GM12878 (cell line): ENCODE data around the gene NANOS2. TPM values are rescaled to one million over a fixed set of nuclear protein-coding genes. Genes with fewer than 3 reads are reported as not detected.

ENCODE experiments used
- ATAC-seq: fragments of 200-7000 bp; cut with Tn5 transposase; 3 replicates; pipeline ENCODE4 v1.9.1; 2020; ENCODE audit warnings: mild to moderate bottlenecking, moderate library complexity
- BruUV-seq: library from RNA; stranded (reverse); fragments of 400-500 nt; replicated peaks from 2 replicates; lab custom pipeline; 2021; lab: Mats Ljungman, UMichigan
- CTCF ChIA-PET: fragments of 300-600 bp; sonication (Branson Sonifier 250); formaldehyde crosslinking; extraction: SDS; loops from one replicate; lab custom pipeline; 2021; ENCODE audit warnings: inconsistent platforms; lab: Yijun Ruan, JAX
- POLR2A ChIA-PET: fragments of 350-600 bp; formaldehyde crosslinking; extraction: SDS; loops from one replicate; lab custom pipeline; 2021; ENCODE audit warnings: inconsistent platforms; lab: Charles Lee
- RAD21 ChIA-PET: fragments of 300-600 bp; sonication (Branson Sonifier 250); formaldehyde crosslinking; loops from one replicate; lab custom pipeline; 2023; ENCODE audit warnings: antibody characterized with exemption; ENCODE audit not compliant: unreplicated experiment; lab: Charles Lee
- SMC1A ChIA-PET: fragments of 300-600 bp; sonication (Branson Sonifier 250); formaldehyde crosslinking; loops from one replicate; lab custom pipeline; 2023; ENCODE audit not compliant: unreplicated experiment, uncharacterized antibody; lab: Charles Lee
- DNase-seq: peaks from one replicate; pipeline ENCODE4 v3.0.0-alpha.2; 2011; ENCODE audit warnings: low read depth, low spot score
- FAIRE-seq: peaks from 3 replicates; lab custom pipeline; 2011; peaks lifted over from hg19 to GRCh38; lab: Jason Lieb, UNC
- H2AFZ ChIP-seq: 2 replicates; pipeline ENCODE4 v1.6.0; 2011; ENCODE audit warnings: low read depth, low read length, control low read depth; ENCODE audit not compliant: control insufficient read depth
- H3K27ac ChIP-seq: 2 replicates; pipeline ENCODE4 v1.5.1; 2011; ENCODE audit warnings: control low read depth; ENCODE audit not compliant: control insufficient read depth, insufficient read depth
- H3K27me3 ChIP-seq, 2 experiments: replicated peaks in 1 of 2; 2 replicates each; pipeline versions ENCODE4 v1.6.0 to v1.6.1; 2011; ENCODE audit warnings: low read length in 1 of 2; ENCODE audit not compliant: control insufficient read depth in 2 of 2, insufficient read depth in 2 of 2
- H3K36me3 ChIP-seq, 2 experiments: 2 replicates each; pipeline ENCODE4 v1.5.1; 2011; ENCODE audit warnings: low read length in 1 of 2; ENCODE audit not compliant: control insufficient read depth in 2 of 2, insufficient read depth in 2 of 2
- H3K4me1 ChIP-seq: 2 replicates; pipeline ENCODE4 v1.6.1; 2011; ENCODE audit warnings: mild to moderate bottlenecking, low read length, moderate library complexity, mixed read lengths; ENCODE audit not compliant: control insufficient read depth, insufficient read depth
- H3K4me2 ChIP-seq: 2 replicates; pipeline ENCODE4 v1.6.0; 2011; ENCODE audit warnings: control low read depth; ENCODE audit not compliant: control insufficient read depth, insufficient read depth
- H3K4me3 ChIP-seq: fragments of 200-600 bp; sonication (generic); 2 replicates; pipeline ENCODE4 v1.5.1; 2016
- H3K79me2 ChIP-seq: 2 replicates; pipeline ENCODE4 v1.6.0; 2011; ENCODE audit warnings: low read length; ENCODE audit not compliant: control insufficient read depth, insufficient read depth
- H3K9ac ChIP-seq: 2 replicates; pipeline ENCODE4 v1.8.0; 2011; ENCODE audit warnings: low read length, control low read depth, mixed read lengths; ENCODE audit not compliant: control insufficient read depth, insufficient read depth
- H3K9me3 ChIP-seq: replicated peaks from 3 replicates; pipeline ENCODE4 v1.5.1; 2011; ENCODE audit warnings: mild to moderate bottlenecking, low read length; ENCODE audit not compliant: control insufficient read depth, insufficient read depth
- H4K20me1 ChIP-seq: 2 replicates; pipeline ENCODE4 v1.6.0; 2011; ENCODE audit not compliant: control insufficient read depth, insufficient read depth
- BACH1 ChIP-seq: fragments of 450-650 bp; IDR thresholded peaks from 2 replicates; pipeline ENCODE4 v1.6.1; 2017; ENCODE audit warnings: mild to moderate bottlenecking, borderline replicate concordance
- BHLHE40 ChIP-seq, 2 experiments: fragments of 450-650 bp in 1 of 2; IDR thresholded peaks; 2 replicates each; pipeline ENCODE4 v1.6.1; 2011 to 2017; ENCODE audit warnings: low read depth in 2 of 2, borderline replicate concordance in 1 of 2, improper control_type of control experiment in 1 of 2, low read length in 1 of 2, mild to moderate bottlenecking in 1 of 2
- BRCA1 ChIP-seq: IDR thresholded peaks from 2 replicates; pipeline ENCODE4 v1.6.1; 2011; ENCODE audit warnings: low read depth, low read length, improper control_type of control experiment
- CEBPB ChIP-seq, 2 experiments: fragments of 150-350 bp in 1 of 2; IDR thresholded peaks; 2 replicates each; pipeline ENCODE4 v1.6.1; 2012 to 2014; ENCODE audit warnings: low read depth in 2 of 2, low read length in 2 of 2, borderline replicate concordance in 1 of 2, inconsistent platforms in 1 of 2
- DPF2 ChIP-seq: fragments of 450-650 bp; IDR thresholded peaks from 2 replicates; pipeline ENCODE4 v1.6.1; 2017; ENCODE audit warnings: mild to moderate bottlenecking
- EP300 ChIP-seq, 2 experiments: fragments of 150-350 bp in 1 of 2; IDR thresholded peaks; 2 replicates each; pipeline ENCODE4 v1.6.1; 2011 to 2012; ENCODE audit warnings: low read depth in 2 of 2, low read length in 2 of 2, borderline replicate concordance in 1 of 2, improper control_type of control experiment in 1 of 2, inconsistent platforms in 1 of 2; ENCODE audit not compliant: control insufficient read depth in 1 of 2
- GATAD2B ChIP-seq: fragments of 450-650 bp; conservative IDR thresholded peaks from 2 replicates; pipeline ENCODE4 v1.6.1; 2017; ENCODE audit warnings: low read depth, mild to moderate bottlenecking, moderate library complexity
- IKZF1 ChIP-seq: fragments of 450-650 bp; conservative IDR thresholded peaks from 2 replicates; pipeline ENCODE4 v1.6.1; 2017; ENCODE audit warnings: antibody characterized with exemption, mild to moderate bottlenecking
- LARP7 ChIP-seq: fragments of 450-650 bp; IDR thresholded peaks from 2 replicates; pipeline ENCODE4 v1.6.1; 2017; ENCODE audit warnings: mild to moderate bottlenecking
- NBN ChIP-seq: fragments of 450-650 bp; IDR thresholded peaks from 2 replicates; pipeline ENCODE4 v1.6.1; 2016
- PML ChIP-seq: IDR thresholded peaks from 2 replicates; pipeline ENCODE4 v1.6.1; 2012; ENCODE audit warnings: low read length, inconsistent platforms
- POLR2A ChIP-seq: IDR thresholded peaks from 2 replicates; pipeline ENCODE4 v1.6.1; 2011; ENCODE audit warnings: low read depth, mild to moderate bottlenecking, low read length
- POLR2AphosphoS5 ChIP-seq: IDR thresholded peaks from 2 replicates; pipeline ENCODE4 v1.6.1; 2011; ENCODE audit warnings: mild to moderate bottlenecking, low read length, inconsistent platforms
- SMAD1 ChIP-seq: fragments of 450-650 bp; IDR thresholded peaks from 2 replicates; pipeline ENCODE4 v1.6.1; 2018; ENCODE audit warnings: mild to moderate bottlenecking, low read depth; ENCODE audit not compliant: partially characterized antibody
- WGBS: methylation state at CpG from one replicate; pipeline ENCODE4 v1.1.6; 2016; ENCODE audit warnings: low lambda C conversion rate; ENCODE audit not compliant: insufficient replicate concordance, insufficient coverage; ENCODE audit errors: missing lambda C conversion rate; 5-methylcytosine and 5-hydroxymethylcytosine counted together
- in situ Hi-C: fragments of 300-500 bp; cut with MboI; formaldehyde crosslinking; loops from 9 replicates; pipeline ENCODE4 v1.14.3; 2018; ENCODE audit warnings: mixed read lengths
- intact Hi-C: fragments of 100-400 bp; cut with micrococcal nuclease; formaldehyde crosslinking; loops from one replicate; pipeline ENCODE4 v1.14.2; 2022; ENCODE audit not compliant: unreplicated experiment
- polyA plus RNA-seq, 11 experiments: library from polyadenylated mRNA; depleted of rRNA in 4 of 11; unstranded in 6 of 11; stranded (reverse) in 5 of 11; fragments of >200 nt; fragmentation: Nextera tagmentation in 4 of 11; fragmentation: Illumina TruSeq in 1 of 11; extraction: Ambion mirVana in 4 of 11; extraction: Trizol in 1 of 11; gene quantifications; 1 replicate in 1 of 11; 2 replicates in 10 of 11; pipeline versions ENCODE4 v1.2.1 to v1.2.3, GENCODE V29; 2011 to 2016; ENCODE audit warnings: inconsistent platforms in 2 of 11, missing spikeins in 2 of 11, low read depth in 1 of 11
- total RNA-seq, 4 experiments: library from RNA; depleted of rRNA in 3 of 4; stranded (reverse); fragments of >200 nt in 3 of 4; fragmentation: Illumina TruSeq in 1 of 4; extraction: Trizol in 1 of 4; gene quantifications; 2 replicates each; pipeline versions ENCODE4 v1.2.1 to v1.2.3, GENCODE V29; 2013 to 2021
- TF ChIP-seq, protein P1 (sequence below): IDR thresholded peaks from 2 replicates; pipeline ENCODE4 v1.6.1; 2012; ENCODE audit warnings: low read depth, low read length, improper control_type of control experiment
- TF ChIP-seq, protein P2 (sequence below): fragments of 450-650 bp; IDR thresholded peaks from 2 replicates; pipeline ENCODE4 v1.6.1; 2017; ENCODE audit warnings: mild to moderate bottlenecking

NANOS2 gene
- total and polyA plus RNA-seq, 10 of the 15 experiments (the other 5 are each of a cell fraction or from before 2014, with no cell fraction given) = not detected

DNA sequence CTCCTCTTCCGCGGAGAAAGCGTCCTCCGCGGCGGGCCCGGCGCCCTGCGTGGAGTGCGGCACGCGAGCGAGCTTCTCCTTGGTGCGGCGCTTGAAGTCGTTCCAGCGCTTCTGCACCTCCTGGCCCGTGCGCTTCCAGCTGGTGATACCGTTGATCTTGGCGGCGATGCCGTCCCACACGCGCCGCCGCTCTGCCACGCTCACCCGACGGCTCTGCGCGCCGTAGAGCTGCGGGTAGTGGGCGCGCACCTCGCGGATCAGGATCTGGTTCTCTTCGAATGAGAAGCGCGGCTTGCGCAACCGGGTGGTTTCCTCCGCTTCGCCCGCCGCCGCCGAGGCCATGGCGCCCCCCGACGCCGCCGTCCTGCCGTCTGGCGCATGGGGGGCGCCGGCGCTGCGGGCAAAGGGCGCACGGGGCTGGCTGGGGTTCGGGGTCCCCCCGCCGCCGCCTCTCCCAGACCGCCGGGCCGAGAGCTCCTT lies 13.1 kb downstream of the NANOS2 start:
- CTCF ChIA-PET = interaction anchor here (1.8 to 3.6 kb wide), 3 partner anchors 15 to 37 kb away, joined by 9 to 28 read pairs (median 18); partner anchors contain the start of genes FOXA3, IRF2BP1 and SYMPK
- ATAC-seq = no peak
- 41% methylated on average over 51 of the region's 69 CpGs for WGBS
- no peak overlapping the region for H3K9ac ChIP-seq
- H4K20me1 ChIP-seq = no peaks in the 10 kb centered on the region
- POLR2A ChIA-PET = interaction anchor here (0.9 to 3.7 kb wide), 5 partner anchors 9 to 94 kb away, joined by 4 to 23 read pairs (median 5); partner anchors contain the start of genes CCDC61, FOXA3 and SYMPK
- H3K79me2 ChIP-seq = peaks cover 8% of the 10 kb centered on the region
- no peak overlapping the region for H3K27ac ChIP-seq
- TF ChIP-seq DPF2 (peak; percentile 58), POLR2A (0 out of 2 replicates have a peak, but pooled peaks have one; percentile 32), GATAD2B (0 out of 2 replicates have a peak, but pooled peaks have one; percentile 62), CEBPB (IDR thresholded peaks at IDR 0.05; ENCODE audit: borderline replicate concordance in 1 of 2, low read depth in 2 of 2, low read length in 2 of 2) (peak in 1 of 2 experiments; percentile 69; a peak in 1 of 4 replicates), SMAD1 (no peak), PML (no peak), EP300 (IDR thresholded peaks at IDR 0.05; ENCODE audit: borderline replicate concordance in 1 of 2, control insufficient read depth in 1 of 2, low read depth in 2 of 2, low read length in 2 of 2) (no peak), LARP7 (0 out of 2 replicates have a peak, but pooled peaks have one; percentile 52), NBN (no peak), BRCA1 (no peak), IKZF1 (peak; percentile 69), BHLHE40 (IDR thresholded peaks at IDR 0.05; ENCODE audit: borderline replicate concordance in 1 of 2, low read depth in 2 of 2, low read length in 1 of 2) (0 out of 4 replicates have a peak, but pooled peaks of 1 of the 2 experiments have one; percentile 37), BACH1 (0 out of 2 replicates have a peak, but pooled peaks have one; percentile 14), POLR2AphosphoS5 (no peak)
- TF ChIP-seq, protein P1, sequence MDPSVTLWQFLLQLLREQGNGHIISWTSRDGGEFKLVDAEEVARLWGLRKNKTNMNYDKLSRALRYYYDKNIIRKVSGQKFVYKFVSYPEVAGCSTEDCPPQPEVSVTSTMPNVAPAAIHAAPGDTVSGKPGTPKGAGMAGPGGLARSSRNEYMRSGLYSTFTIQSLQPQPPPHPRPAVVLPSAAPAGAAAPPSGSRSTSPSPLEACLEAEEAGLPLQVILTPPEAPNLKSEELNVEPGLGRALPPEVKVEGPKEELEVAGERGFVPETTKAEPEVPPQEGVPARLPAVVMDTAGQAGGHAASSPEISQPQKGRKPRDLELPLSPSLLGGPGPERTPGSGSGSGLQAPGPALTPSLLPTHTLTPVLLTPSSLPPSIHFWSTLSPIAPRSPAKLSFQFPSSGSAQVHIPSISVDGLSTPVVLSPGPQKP = no peak
- TF ChIP-seq, protein P2, sequence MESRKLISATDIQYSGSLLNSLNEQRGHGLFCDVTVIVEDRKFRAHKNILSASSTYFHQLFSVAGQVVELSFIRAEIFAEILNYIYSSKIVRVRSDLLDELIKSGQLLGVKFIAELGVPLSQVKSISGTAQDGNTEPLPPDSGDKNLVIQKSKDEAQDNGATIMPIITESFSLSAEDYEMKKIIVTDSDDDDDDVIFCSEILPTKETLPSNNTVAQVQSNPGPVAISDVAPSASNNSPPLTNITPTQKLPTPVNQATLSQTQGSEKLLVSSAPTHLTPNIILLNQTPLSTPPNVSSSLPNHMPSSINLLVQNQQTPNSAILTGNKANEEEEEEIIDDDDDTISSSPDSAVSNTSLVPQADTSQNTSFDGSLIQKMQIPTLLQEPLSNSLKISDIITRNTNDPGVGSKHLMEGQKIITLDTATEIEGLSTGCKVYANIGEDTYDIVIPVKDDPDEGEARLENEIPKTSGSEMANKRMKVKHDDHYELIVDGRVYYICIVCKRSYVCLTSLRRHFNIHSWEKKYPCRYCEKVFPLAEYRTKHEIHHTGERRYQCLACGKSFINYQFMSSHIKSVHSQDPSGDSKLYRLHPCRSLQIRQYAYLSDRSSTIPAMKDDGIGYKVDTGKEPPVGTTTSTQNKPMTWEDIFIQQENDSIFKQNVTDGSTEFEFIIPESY = peak; percentile 54; the same call in 1 of the 2 replicates
- TF ChIP-seq, all 136 proteins: peak for 9
- DNase-seq = no peak
- ChIA-PET SMC1A (interaction anchor here (0.6 to 1.9 kb wide), 3 partner anchors 16 to 794 kb away, joined by 3 to 9 read pairs (median 3); partner anchors contain the start of genes CCDC61 and IRF2BP1), RAD21 (interaction anchor here (0.9 to 2.3 kb wide), 6 partner anchors 15 to 84 kb away, joined by 3 to 26 read pairs (median 4); partner anchors contain the start of genes FOXA3, IRF2BP1 and SYMPK)
- H3K9me3 ChIP-seq = no peaks in the 10 kb centered on the region
- no TSS peak for BruUV-seq
- H2AFZ ChIP-seq = no peak overlapping the region
- peak overlapping the region; percentile 73 for H3K4me2 ChIP-seq
- no peaks in the 10 kb centered on the region; a peak in 2 of 4 replicates for H3K36me3 ChIP-seq
- intact Hi-C loops = loop anchor here (5.0 kb wide), 1 partner anchor 84 kb away; the partner anchor contains the start of gene RSPH6A
- in situ Hi-C loops = no loop called here
- H3K4me3 ChIP-seq = peak overlapping the region; percentile 98
- peaks cover 10% of the 10 kb centered on the region for H3K4me1 ChIP-seq
- no peak for FAIRE-seq
- H3K27me3 ChIP-seq = no peaks in the 10 kb centered on the region
